Muscle of arm (tissue), 12 donors: ENCODE results near the gene RAB25. TPM values are rescaled to one million over a fixed set of nuclear protein-coding genes. Genes with fewer than 3 reads are reported as not detected.
A peak's percentile ranks its signal among the peaks of the same experiment; 100 is the strongest.
"Not testable (repeated sequence)": the region's sequence is repeated elsewhere in the genome, so short reads cannot be mapped to it uniquely, and the experiment has no call there.

Source experiments
- DNase-seq: peaks from one replicate; pipeline ENCODE4 v3.0.0-alpha.2; 2013
- polyA plus RNA-seq, 12 donors: library from polyadenylated mRNA; unstranded; fragments of 120-200 nt; gene quantifications; one replicate each; pipeline ENCODE4 v1.2.1, GENCODE V29; 2013; ENCODE audit not compliant: insufficient read length in 12 of 12

Gene RAB25
- polyA plus RNA-seq, 12 donors: 0.18 to 39.5 (median 0.65) TPM; not detected in 1

- peak; percentile 85 for DNase-seq
Measured at GRCh38 chr1:156053768-156054499, 7.0 kb upstream of the RAB25 start, which contains the start of gene UBQLN4. UBQLN4 (minus strand) TSS chr1:156053798; CDS start chr1:156053701, 97 bp downstream.

GRCh38 chr1:156054500-156055280 is 6.3 kb upstream of the RAB25 start, which contains the start of gene LAMTOR2:
LAMTOR2 (plus strand) TSS chr1:156054782; CDS start chr1:156054890, 108 bp downstream.
- peak; percentile 99 for DNase-seq

GRCh38 chr1:156055281-156056048 is 5.5 kb upstream of the RAB25 start:
- DNase-seq: no peak

GRCh38 chr1:156056326-156056849 is 4.6 kb upstream of the RAB25 start:
- no peak for DNase-seq

GRCh38 chr1:156062189-156062588 is 1.2 kb downstream of the RAB25 start:
- DNase-seq: no peak

- no peak for DNase-seq
Measured at GRCh38 chr1:156063997-156064285, 3.0 kb downstream of the RAB25 start.

- DNase-seq: no peak
Measured at GRCh38 chr1:156064615-156065014, 3.7 kb downstream of the RAB25 start.

GRCh38 chr1:156065212-156065611 is 4.3 kb downstream of the RAB25 start:
- DNase-seq: no peak

GRCh38 chr1:156065871-156066270 is 4.9 kb downstream of the RAB25 start:
- DNase-seq: no peak

- no peak for DNase-seq
Measured at GRCh38 chr1:156067262-156067661, 6.3 kb downstream of the RAB25 start.

GRCh38 chr1:156069490-156070455 is 8.8 kb downstream of the RAB25 start:
- DNase-seq: no peak

- DNase-seq: no peak
Measured at GRCh38 chr1:156070548-156070947, 9.6 kb downstream of the RAB25 start.

- not testable (repeated sequence) for DNase-seq
Measured at GRCh38 chr1:156071332-156071816, 10.4 kb downstream of the RAB25 start.

GRCh38 chr1:156072251-156072650 is 11.3 kb downstream of the RAB25 start:
- no peak for DNase-seq

GRCh38 chr1:156073110-156073687 is 12.2 kb downstream of the RAB25 start:
- no peak for DNase-seq

- DNase-seq: no peak
Measured at GRCh38 chr1:156073740-156074139, 12.8 kb downstream of the RAB25 start.

GRCh38 chr1:156074661-156075060 is 13.7 kb downstream of the RAB25 start:
- DNase-seq: no peak

- no peak for DNase-seq
Measured at GRCh38 chr1:156075162-156075561, 14.2 kb downstream of the RAB25 start.

GRCh38 chr1:156075775-156076204 is 14.8 kb downstream of the RAB25 start:
- no peak for DNase-seq
